Measurements from ENCODE around the gene KRTAP5-5.
"Not testable (repeated sequence)": the region's sequence is repeated elsewhere in the genome, so short reads cannot be mapped to it uniquely, and the experiment has no call there.

Gene KRTAP5-5

GRCh38 chr11:1607156-1607845, 22.3 kb upstream of the KRTAP5-5 start:
- FAIRE-seq = not testable (repeated sequence)

- not testable (repeated sequence) for FAIRE-seq
Measured at GRCh38 chr11:1607901-1608300, 21.7 kb upstream of the KRTAP5-5 start.

- FAIRE-seq = no peak
Measured at GRCh38 chr11:1608363-1608762, 21.2 kb upstream of the KRTAP5-5 start, which contains the start of gene KRTAP5-3. TSS of gene KRTAP5-3 (minus strand) at chr11:1608463. CDS start at chr11:1608385, 78 bp downstream.

DNA sequence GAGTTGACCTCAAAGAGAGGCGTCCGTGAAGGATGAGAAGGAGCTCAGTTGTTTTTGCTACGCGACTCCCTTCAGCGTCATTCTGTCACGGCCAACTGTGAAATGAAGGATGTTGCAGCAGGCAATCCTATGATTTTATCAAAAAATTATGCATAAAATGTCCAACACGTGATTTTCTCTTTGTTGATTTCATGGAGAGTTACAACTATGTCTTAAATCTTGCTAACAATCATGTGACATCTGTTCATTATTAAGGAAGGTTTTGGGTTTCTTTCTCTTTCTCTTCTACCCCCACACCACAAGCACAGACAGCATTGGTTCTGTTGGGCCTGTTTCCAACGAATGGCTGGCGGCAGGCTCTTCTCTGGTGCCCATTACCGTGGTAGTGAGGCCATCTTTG, 11.3 kb upstream of the KRTAP5-5 start:
- no peak for FAIRE-seq

- FAIRE-seq = no peak
Measured at GRCh38 chr11:1619449-1619848, 10.1 kb upstream of the KRTAP5-5 start.

- FAIRE-seq = no peak
Measured at GRCh38 chr11:1622086-1622485, 7.5 kb upstream of the KRTAP5-5 start, which contains the start of gene KRTAP5-4. TSS of gene KRTAP5-4 (minus strand) at chr11:1622138. CDS start at chr11:1622093, 45 bp downstream.

DNA sequence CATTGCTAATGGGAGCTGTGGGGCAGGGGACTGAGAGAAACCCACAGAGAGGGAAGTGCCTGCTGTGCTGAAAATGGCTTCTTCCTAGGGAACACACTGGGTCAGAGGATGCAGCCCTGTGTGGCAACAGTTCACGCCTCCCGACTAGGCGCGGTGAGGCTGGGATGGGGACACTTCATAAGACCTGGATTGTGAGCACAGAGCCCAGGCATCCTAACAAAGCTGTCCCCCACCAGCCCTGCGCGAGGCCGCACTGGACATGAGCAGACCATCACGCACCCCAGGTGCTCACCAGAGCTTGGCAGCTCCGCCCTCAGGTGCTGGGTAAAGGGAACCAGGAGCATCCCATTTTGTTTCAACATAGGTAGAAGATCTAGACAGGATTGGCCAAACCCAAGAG, 5.9 kb upstream of the KRTAP5-5 start:
- no peak for FAIRE-seq

DNA sequence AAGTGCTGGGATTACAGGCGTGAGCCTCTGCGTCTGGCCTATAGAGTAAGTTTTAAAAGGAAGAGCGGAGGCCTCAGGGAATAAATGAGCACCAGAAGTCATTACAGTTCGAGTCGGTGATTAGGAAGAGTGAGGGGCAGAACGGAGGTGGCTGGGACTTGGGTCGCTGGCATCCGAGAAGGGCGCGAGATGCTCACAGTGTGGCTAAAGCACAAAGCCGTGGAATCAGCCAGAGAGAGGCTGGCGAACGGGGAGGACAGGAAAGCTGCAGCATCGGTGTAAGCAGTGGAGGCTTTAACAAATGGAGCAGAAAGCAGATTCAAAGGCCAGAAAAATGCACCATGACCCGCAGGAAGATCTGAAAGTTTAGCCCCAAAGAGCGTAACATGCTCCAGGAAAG, 5.0 kb upstream of the KRTAP5-5 start:
- no peak for FAIRE-seq

- FAIRE-seq = no peak
Measured at GRCh38 chr11:1625541-1625940, 4.0 kb upstream of the KRTAP5-5 start.

- no peak for FAIRE-seq
Measured at GRCh38 chr11:1628506-1629325, 859 bp upstream of the KRTAP5-5 start.

GRCh38 chr11:1630271-1630670, 696 bp downstream of the KRTAP5-5 start:
- FAIRE-seq = no peak

- no peak for FAIRE-seq
Measured at GRCh38 chr11:1631066-1631568, 1.5 kb downstream of the KRTAP5-5 start.

DNA sequence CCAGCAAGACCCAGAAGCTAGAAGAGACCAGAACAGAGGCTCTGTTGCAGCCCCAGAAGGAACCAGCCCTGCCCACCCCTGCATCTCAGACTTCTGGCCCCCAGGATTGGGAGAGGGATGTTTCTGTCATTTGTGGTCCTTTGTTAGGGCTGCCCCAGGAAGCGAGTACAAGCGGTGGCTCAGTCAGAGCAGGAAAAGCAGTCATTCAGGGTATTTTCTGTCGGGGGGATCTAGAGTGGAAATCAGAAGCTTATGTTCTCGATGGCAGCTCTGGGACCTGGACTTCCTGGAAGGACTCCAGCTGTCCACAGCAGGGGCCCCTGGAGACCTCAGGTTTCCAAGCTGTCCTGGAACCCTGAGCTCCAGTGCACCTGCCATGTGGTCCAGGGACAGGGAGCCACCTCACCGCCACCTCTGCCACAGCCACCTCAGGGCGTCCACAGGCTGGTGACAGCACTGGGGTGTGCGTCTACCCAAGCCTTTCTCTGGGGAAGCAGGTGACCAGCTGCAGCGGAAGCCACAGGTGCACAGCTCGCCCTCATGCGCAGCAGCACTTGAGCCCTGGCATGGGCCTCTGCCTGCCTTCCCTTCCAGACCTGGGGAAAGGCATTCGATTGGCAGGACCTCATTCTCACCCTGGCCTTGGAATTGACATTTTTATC, 2.6 kb downstream of the KRTAP5-5 start:
- no peak for FAIRE-seq

DNA sequence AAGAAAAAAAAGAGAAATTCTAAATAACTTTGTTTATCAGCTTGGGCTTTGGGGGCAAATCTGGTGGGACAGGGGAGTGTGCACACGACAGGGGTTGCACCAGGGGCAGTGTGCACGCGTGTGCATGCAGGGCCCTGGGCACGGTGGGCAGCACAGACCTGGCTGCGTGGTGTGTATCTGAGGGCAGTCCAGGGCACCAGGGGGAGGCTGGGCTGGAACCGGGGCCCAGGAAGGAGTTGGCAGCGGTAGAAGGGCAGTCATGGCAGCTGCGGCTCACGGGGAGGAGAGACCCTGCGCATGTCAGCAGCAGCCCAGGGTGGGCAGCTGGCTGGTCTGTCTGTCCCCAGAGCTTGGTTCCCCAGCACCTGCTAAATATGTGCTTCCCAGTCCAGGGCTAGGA, 4.3 kb downstream of the KRTAP5-5 start:
- no peak for FAIRE-seq

DNA sequence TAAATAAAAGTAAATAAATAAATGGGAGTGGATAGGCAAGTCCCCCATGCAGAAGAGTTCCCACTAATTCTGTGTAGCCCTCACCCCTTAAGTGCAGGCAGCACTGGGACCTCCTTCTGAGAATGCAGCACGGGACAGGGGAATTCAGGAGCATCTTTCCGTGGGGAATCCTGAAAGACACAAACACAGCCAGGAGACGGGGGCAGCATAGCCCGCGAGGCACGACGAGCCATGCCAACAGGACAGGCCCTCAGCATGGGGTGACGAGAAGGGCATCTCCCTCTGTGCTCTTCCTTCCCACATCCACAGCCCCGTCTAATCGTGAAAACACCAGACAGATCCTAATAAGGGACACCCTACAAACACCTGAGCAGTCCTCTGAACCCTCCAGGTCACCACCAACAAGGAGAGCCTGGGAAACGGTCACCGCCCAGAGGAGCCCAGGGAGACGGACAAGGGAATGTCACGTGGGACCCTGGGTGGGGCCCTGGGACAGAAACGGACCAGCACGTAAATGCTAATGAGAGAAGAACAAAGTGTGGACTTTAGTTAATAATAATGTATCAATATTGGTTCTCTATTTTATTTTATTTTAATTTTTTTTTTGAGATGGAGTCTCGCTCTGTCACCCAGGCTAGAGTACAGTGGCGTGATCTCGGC, 6.8 kb downstream of the KRTAP5-5 start:
- no peak for FAIRE-seq

DNA sequence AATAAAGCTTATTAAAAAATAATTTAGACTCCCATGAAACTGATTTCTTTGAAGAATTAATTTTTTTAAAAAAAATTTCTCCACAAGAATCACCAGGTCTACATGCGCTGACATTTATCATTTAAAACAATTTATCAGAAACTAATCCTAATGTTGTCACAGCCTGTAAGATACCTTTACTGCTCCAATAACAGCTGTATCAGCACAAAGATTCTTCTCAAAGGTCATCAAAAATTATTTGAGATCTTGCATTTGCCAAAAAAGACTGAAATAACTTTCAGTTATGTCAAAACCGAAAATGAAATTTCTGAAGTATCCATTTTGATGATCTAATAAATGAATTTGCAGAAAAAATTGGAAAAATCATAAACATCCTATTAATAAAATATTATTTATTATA, 8.1 kb downstream of the KRTAP5-5 start:
- FAIRE-seq = peak; percentile 76

GRCh38 chr11:1638344-1638743, 8.8 kb downstream of the KRTAP5-5 start:
- FAIRE-seq = no peak

- FAIRE-seq = no peak
Measured at GRCh38 chr11:1639102-1639620, 9.6 kb downstream of the KRTAP5-5 start.

GRCh38 chr11:1639666-1640065, 10.1 kb downstream of the KRTAP5-5 start:
- no peak for FAIRE-seq

- no peak for FAIRE-seq
Measured at GRCh38 chr11:1640076-1640946, 10.7 kb downstream of the KRTAP5-5 start.

DNA sequence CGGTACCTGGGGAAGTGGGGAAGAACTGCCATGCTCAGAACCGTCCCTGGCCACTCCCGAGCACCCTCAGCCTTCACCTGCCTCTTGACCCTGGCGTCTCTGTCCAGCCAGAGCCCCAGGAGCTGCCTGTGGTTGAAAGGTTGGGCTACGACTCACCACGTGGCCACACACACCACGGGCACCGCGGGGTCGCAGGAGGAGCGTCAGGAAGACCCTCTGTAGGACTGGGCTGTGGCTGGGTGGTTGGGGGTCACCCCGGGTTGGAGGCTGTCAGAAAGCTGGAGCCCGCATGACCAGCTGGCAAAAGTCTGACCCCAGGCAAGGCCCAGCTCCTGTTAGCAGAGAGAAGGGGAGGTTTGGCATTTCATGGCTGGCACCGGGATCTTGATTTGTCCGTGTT, 11.5 kb downstream of the KRTAP5-5 start:
- FAIRE-seq = no peak

All from G401.6 (cell line).